ENCODE results near the gene TRIM24.

DNA sequence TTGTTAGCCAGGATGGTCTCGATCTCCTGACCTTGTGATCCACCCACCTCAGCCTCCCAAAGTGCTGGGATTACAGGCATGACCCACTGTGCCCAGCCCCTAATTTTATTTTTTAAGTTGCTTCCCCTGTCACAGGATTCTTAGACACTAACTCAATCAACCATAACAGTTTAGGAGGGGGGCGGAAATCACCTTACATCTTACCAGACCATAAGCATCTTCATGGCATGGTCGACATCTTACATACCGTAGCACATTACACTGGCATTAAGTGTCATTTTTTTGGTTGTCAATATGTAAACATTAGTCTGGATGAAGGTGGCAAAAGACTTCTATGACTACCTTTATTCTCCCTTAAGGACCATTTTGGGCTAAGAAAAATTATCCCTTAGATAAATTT is 95.6 kb downstream of the TRIM24 start:
- TF ChIP-seq CTCF (IDR thresholded peaks at IDR 0.05) (no peak), POLR2A (IDR thresholded peaks at IDR 0.05) (no peak)
